ENCODE data around the gene GPR142.
"Not testable (repeated sequence)": the region's sequence is repeated elsewhere in the genome, so short reads cannot be mapped to it uniquely, and the experiment has no call there.

Gene GPR142

GRCh38 chr17:74394275-74394950 is 27.1 kb downstream of the GPR142 start:
- H3K27ac ChIP-seq (ENCODE audit: low read depth, low read length): no peak overlapping the region
- no peak overlapping the region for H3K4me3 ChIP-seq (ENCODE audit: low read depth, low read length)
- H3K36me3 ChIP-seq (ENCODE audit: control insufficient read depth, insufficient read depth, low read length): no peaks in the 10 kb centered on the region
- no peaks in the 10 kb centered on the region for H3K9me3 ChIP-seq (ENCODE audit: control insufficient read depth, insufficient read depth, low read depth, low read length)
- peaks cover 10% of the 10 kb centered on the region for H3K4me1 ChIP-seq (ENCODE audit: control insufficient read depth, insufficient read depth, low read length)
- no peaks in the 10 kb centered on the region for H3K27me3 ChIP-seq (ENCODE audit: control insufficient read depth, insufficient read depth, low read length)
- H3K9ac ChIP-seq (ENCODE audit: low read length): no peak overlapping the region

DNA sequence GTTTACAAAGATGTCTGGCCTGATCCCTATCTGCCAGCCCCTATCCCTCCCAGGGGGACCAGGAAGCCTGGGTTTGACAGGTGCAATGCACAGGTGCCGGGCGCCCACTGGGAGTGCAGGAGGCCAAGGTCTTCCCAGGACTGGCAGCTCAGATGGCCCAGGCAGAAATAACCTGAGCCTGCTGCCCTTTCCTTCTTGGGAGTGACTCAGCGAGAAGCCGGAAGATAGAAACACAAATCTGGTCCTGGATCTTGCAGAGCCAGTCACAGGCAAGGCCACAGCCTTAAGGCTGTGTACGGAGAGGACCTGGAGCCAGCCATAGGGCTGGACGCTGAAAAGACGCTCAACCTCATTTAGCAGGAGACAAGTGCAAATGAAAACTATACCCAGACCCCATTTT is 27.7 kb downstream of the GPR142 start:
- Histone ChIP-seq H3K4me3 (ENCODE audit: low read depth, low read length) (no peak overlapping the region), H3K36me3 (ENCODE audit: control insufficient read depth, insufficient read depth, low read length) (no peaks in the 10 kb centered on the region), H3K27ac (ENCODE audit: low read depth, low read length) (no peak overlapping the region), H3K4me1 (ENCODE audit: control insufficient read depth, insufficient read depth, low read length) (peaks cover 6% of the 10 kb centered on the region; the same call in 1 of the 2 replicates), H3K9ac (ENCODE audit: low read length) (no peak overlapping the region), H3K9me3 (ENCODE audit: control insufficient read depth, insufficient read depth, low read depth, low read length) (no peaks in the 10 kb centered on the region), H3K27me3 (ENCODE audit: control insufficient read depth, insufficient read depth, low read length) (no peaks in the 10 kb centered on the region)

DNA sequence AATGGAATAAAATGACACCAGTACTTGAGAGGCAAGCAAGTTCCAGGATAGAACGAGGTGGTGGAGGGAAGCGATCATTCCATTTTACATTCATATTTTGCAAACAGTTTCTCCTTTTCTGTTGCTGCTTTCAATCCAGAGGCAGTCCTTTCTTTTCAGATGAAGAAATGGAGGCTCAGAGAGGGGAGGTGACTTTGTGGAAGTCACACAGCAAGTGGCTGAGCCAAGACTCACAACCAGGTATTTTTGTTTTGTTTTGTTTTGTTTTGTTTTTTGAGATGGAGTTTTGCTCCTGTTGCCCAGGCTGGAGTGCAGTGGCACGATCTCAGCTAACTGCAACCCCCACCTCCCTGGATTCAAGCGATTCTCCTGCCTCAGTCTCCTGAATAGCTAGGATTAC is 29.3 kb downstream of the GPR142 start:
- no peak overlapping the region for H3K4me3 ChIP-seq (ENCODE audit: low read depth, low read length)
- no peaks in the 10 kb centered on the region for H3K9me3 ChIP-seq (ENCODE audit: control insufficient read depth, insufficient read depth, low read depth, low read length)
- no peak overlapping the region for H3K9ac ChIP-seq (ENCODE audit: low read length)
- H3K27me3 ChIP-seq (ENCODE audit: control insufficient read depth, insufficient read depth, low read length): no peaks in the 10 kb centered on the region
- H3K4me1 ChIP-seq (ENCODE audit: control insufficient read depth, insufficient read depth, low read length): peaks cover 6% of the 10 kb centered on the region; the same call in 1 of the 2 replicates
- no peaks in the 10 kb centered on the region for H3K36me3 ChIP-seq (ENCODE audit: control insufficient read depth, insufficient read depth, low read length)
- H3K27ac ChIP-seq (ENCODE audit: low read depth, low read length): no peak overlapping the region

DNA sequence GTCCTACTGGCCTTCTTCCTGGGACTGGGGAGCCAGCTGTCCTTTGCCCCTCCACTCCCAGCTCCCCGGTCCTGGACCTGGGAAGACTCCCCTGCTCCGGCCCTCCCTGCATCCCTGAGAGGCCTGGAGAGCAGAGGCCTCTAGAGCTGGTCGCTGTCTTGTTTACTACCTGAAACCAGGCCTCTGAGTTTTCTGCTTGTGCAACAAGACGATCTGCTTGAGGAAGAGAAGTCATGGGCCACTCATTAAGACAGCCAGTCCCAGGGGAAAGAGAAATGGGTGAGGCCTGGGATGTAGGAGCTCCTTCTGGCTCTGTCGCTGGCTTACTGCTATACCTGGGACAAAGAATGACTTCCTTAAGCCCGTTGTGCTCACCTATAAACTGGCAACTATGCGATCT is 34.7 kb downstream of the GPR142 start:
- Histone ChIP-seq H3K4me1 (ENCODE audit: control insufficient read depth, insufficient read depth, low read length) (peaks cover 19% of the 10 kb centered on the region), H3K4me3 (ENCODE audit: low read depth, low read length) (no peak overlapping the region), H3K27me3 (ENCODE audit: control insufficient read depth, insufficient read depth, low read length) (no peaks in the 10 kb centered on the region), H3K36me3 (ENCODE audit: control insufficient read depth, insufficient read depth, low read length) (no peaks in the 10 kb centered on the region), H3K27ac (ENCODE audit: low read depth, low read length) (no peak overlapping the region), H3K9me3 (ENCODE audit: control insufficient read depth, insufficient read depth, low read depth, low read length) (no peaks in the 10 kb centered on the region), H3K9ac (ENCODE audit: low read length) (no peak overlapping the region)

- H3K9me3 ChIP-seq (ENCODE audit: control insufficient read depth, insufficient read depth, low read depth, low read length): no peaks in the 10 kb centered on the region
- H3K4me3 ChIP-seq (ENCODE audit: low read depth, low read length): no peak overlapping the region
- H3K27ac ChIP-seq (ENCODE audit: low read depth, low read length): no peak overlapping the region
- H3K4me1 ChIP-seq (ENCODE audit: control insufficient read depth, insufficient read depth, low read length): peaks cover 19% of the 10 kb centered on the region
- H3K36me3 ChIP-seq (ENCODE audit: control insufficient read depth, insufficient read depth, low read length): no peaks in the 10 kb centered on the region
- H3K27me3 ChIP-seq (ENCODE audit: control insufficient read depth, insufficient read depth, low read length): no peaks in the 10 kb centered on the region
- no peak overlapping the region for H3K9ac ChIP-seq (ENCODE audit: low read length)
These were observed 36.3 kb downstream of the GPR142 start for GRCh38 chr17:74403512-74404137.

DNA sequence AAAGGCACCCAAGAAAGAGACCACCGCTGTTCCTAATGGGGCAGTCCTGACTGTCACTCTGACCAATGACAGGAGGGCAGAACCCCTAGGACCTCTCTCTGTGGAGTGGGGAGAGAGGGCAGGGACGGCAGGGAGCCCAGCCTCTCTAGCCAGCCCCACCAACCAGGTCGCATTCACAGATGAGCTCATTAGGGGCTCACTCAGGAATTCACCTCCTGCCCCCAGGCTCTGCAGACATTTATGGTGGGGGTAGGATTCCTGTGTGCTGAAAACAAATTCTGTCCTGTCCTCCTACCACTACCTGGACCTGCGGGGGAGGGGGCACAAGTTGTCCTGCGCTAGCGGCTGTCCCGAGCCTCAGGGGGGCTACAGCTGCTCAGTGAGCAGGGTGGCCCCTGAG is 36.9 kb downstream of the GPR142 start:
- H3K9me3 ChIP-seq (ENCODE audit: control insufficient read depth, insufficient read depth, low read depth, low read length): no peaks in the 10 kb centered on the region
- peaks cover 19% of the 10 kb centered on the region for H3K4me1 ChIP-seq (ENCODE audit: control insufficient read depth, insufficient read depth, low read length)
- peak overlapping the region; percentile 23; the same call in 1 of the 2 replicates for H3K4me3 ChIP-seq (ENCODE audit: low read depth, low read length)
- no peaks in the 10 kb centered on the region for H3K36me3 ChIP-seq (ENCODE audit: control insufficient read depth, insufficient read depth, low read length)
- H3K9ac ChIP-seq (ENCODE audit: low read length): no peak overlapping the region
- 0 out of 2 replicates have a peak overlapping the region, but pooled peaks have one; percentile 4 for H3K27ac ChIP-seq (ENCODE audit: low read depth, low read length)
- H3K27me3 ChIP-seq (ENCODE audit: control insufficient read depth, insufficient read depth, low read length): no peaks in the 10 kb centered on the region

DNA sequence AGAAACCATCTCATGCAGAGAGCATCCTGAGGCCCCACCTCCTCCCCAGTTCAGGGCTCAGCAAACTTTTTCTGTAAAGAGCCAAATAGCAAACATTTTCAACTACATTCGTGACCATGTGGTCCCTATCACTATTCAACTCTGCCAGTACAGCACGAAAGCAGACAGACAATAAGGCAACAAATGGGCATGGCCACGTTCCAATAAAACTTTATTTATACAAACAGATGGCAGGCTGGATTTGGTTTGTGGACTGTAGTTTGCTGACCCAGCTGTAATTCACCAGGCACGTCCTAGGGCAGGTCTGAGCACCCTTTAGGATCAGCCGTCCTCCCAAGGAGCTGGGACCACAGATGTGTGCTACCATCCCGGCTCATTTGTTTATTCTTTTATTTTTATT is 37.5 kb downstream of the GPR142 start:
- Histone ChIP-seq H3K9me3 (ENCODE audit: control insufficient read depth, insufficient read depth, low read depth, low read length) (no peaks in the 10 kb centered on the region), H3K9ac (ENCODE audit: low read length) (no peak overlapping the region), H3K4me3 (ENCODE audit: low read depth, low read length) (no peak overlapping the region)

GRCh38 chr17:74405311-74405710 is 38.0 kb downstream of the GPR142 start:
- H3K27me3 ChIP-seq (ENCODE audit: control insufficient read depth, insufficient read depth, low read length); H3K36me3 ChIP-seq (ENCODE audit: control insufficient read depth, insufficient read depth, low read length); H3K27ac ChIP-seq (ENCODE audit: low read depth, low read length); H3K9me3 ChIP-seq (ENCODE audit: control insufficient read depth, insufficient read depth, low read depth, low read length); H3K9ac ChIP-seq (ENCODE audit: low read length); H3K4me3 ChIP-seq (ENCODE audit: low read depth, low read length): not testable (repeated sequence)
- H3K4me1 ChIP-seq (ENCODE audit: control insufficient read depth, insufficient read depth, low read length): peaks cover 26% of the 10 kb centered on the region

More for the DNA sequence above, 37.5 kb downstream of the GPR142 start:
- no peaks in the 10 kb centered on the region for H3K27me3 ChIP-seq (ENCODE audit: control insufficient read depth, insufficient read depth, low read length)
- 0 out of 2 replicates have a peak overlapping the region, but pooled peaks have one; percentile 4 for H3K27ac ChIP-seq (ENCODE audit: low read depth, low read length)
- peaks cover 22% of the 10 kb centered on the region for H3K4me1 ChIP-seq (ENCODE audit: control insufficient read depth, insufficient read depth, low read length)
- H3K36me3 ChIP-seq (ENCODE audit: control insufficient read depth, insufficient read depth, low read length): no peaks in the 10 kb centered on the region

- Histone ChIP-seq H3K36me3 (ENCODE audit: control insufficient read depth, insufficient read depth, low read length) (no peaks in the 10 kb centered on the region), H3K4me3 (ENCODE audit: low read depth, low read length) (no peak overlapping the region), H3K27me3 (ENCODE audit: control insufficient read depth, insufficient read depth, low read length) (no peaks in the 10 kb centered on the region), H3K27ac (ENCODE audit: low read depth, low read length) (no peak overlapping the region), H3K9me3 (ENCODE audit: control insufficient read depth, insufficient read depth, low read depth, low read length) (no peaks in the 10 kb centered on the region), H3K9ac (ENCODE audit: low read length) (no peak overlapping the region), H3K4me1 (ENCODE audit: control insufficient read depth, insufficient read depth, low read length) (peaks cover 24% of the 10 kb centered on the region)
These were observed 40.1 kb downstream of the GPR142 start for GRCh38 chr17:74407384-74407783.

DNA sequence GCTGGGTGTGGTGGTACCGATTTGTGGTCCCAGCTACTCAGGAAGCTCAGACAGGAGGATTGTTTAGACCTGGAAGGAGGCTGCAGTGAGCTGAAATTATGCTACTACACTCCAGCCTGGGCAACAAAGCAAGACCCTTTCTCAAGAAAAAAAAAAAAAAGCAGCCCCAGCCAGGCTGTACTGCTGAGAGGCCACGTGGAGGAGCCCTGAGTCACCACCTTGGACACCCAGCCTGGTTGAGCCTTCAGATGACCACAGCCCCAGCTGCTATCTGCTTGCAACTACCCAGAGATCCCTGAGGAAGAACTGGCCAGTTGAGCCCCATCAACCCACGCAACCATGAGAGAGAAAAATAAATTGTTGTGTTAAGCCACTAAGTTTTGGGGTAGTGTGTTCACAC is 41.0 kb downstream of the GPR142 start:
- Histone ChIP-seq H3K4me3 (ENCODE audit: low read depth, low read length) (no peak overlapping the region), H3K27me3 (ENCODE audit: control insufficient read depth, insufficient read depth, low read length) (no peaks in the 10 kb centered on the region), H3K27ac (ENCODE audit: low read depth, low read length) (no peak overlapping the region), H3K36me3 (ENCODE audit: control insufficient read depth, insufficient read depth, low read length) (no peaks in the 10 kb centered on the region), H3K9me3 (ENCODE audit: control insufficient read depth, insufficient read depth, low read depth, low read length) (no peaks in the 10 kb centered on the region), H3K9ac (ENCODE audit: low read length) (no peak overlapping the region), H3K4me1 (ENCODE audit: control insufficient read depth, insufficient read depth, low read length) (peaks cover 24% of the 10 kb centered on the region)

DNA sequence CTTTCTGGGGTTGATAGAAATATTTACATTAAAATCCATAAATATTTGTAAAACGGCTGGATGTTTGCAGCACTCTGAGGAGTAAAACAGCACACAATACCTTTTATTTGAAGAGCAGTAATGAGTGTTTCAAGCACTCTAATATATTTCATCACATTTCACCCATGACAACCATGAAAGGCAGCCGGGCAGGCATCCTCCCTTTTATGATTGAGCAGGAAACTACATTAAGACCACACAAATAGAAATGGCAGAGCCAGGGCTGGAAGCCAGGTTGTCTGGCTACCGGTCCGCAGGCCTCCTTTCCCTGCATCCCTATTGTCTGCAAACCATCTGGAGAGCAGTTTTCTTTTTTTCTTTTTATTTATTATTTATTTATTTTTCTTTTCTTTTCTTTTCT is 41.5 kb downstream of the GPR142 start:
- no peaks in the 10 kb centered on the region for H3K27me3 ChIP-seq (ENCODE audit: control insufficient read depth, insufficient read depth, low read length)

More for the DNA sequence above, 41.5 kb downstream of the GPR142 start:
- Histone ChIP-seq H3K9ac (ENCODE audit: low read length) (no peak overlapping the region), H3K4me3 (ENCODE audit: low read depth, low read length) (no peak overlapping the region), H3K36me3 (ENCODE audit: control insufficient read depth, insufficient read depth, low read length) (no peaks in the 10 kb centered on the region), H3K9me3 (ENCODE audit: control insufficient read depth, insufficient read depth, low read depth, low read length) (no peaks in the 10 kb centered on the region), H3K4me1 (ENCODE audit: control insufficient read depth, insufficient read depth, low read length) (peaks cover 18% of the 10 kb centered on the region), H3K27ac (ENCODE audit: low read depth, low read length) (no peak overlapping the region)
